Stimulated activated CD4-positive, alpha-beta T cell treated with anti-CD3 and anti-CD28 coated beads, Interleukin-15, amount 100 ng/mL, for 48 hours (primary cell): ENCODE data around the gene ORC5.
A peak's percentile ranks its signal among the peaks of the same experiment; 100 is the strongest.
"Not testable (repeated sequence)": the region's sequence is repeated elsewhere in the genome, so short reads cannot be mapped to it uniquely, and the experiment has no call there.

ENCODE experiments used
- DNase-seq, 2 donors: peaks; one replicate each; pipeline ENCODE4 v3.0.0-alpha.2; 2020; ENCODE audit warnings: low read depth in 2 of 2

Gene ORC5

GRCh38 chr7:104207731-104208420 lies at the start of gene ORC5:
Gene ORC5, minus strand, starts transcription at chr7:104208013. Its CDS starts 109 bp downstream, at chr7:104207904.
- DNase-seq = peak; percentile 64 to 71

GRCh38 chr7:104255616-104256015 lies 47.8 kb upstream of the ORC5 start:
- DNase-seq = no peak

- no peak for DNase-seq
Observed at GRCh38 chr7:104255194-104255593, 47.4 kb upstream of the ORC5 start.

- no peak for DNase-seq
Observed at GRCh38 chr7:104254696-104255095, 46.9 kb upstream of the ORC5 start.

GRCh38 chr7:104252409-104253134 lies 44.8 kb upstream of the ORC5 start:
- DNase-seq = no peak

- no peak for DNase-seq
Observed at GRCh38 chr7:104242638-104243037, 34.8 kb upstream of the ORC5 start.

GRCh38 chr7:104241538-104242209 lies 33.9 kb upstream of the ORC5 start:
- DNase-seq = no peak

GRCh38 chr7:104241135-104241534 lies 33.3 kb upstream of the ORC5 start:
- no peak for DNase-seq

- no peak for DNase-seq
Observed at GRCh38 chr7:104240401-104240800, 32.6 kb upstream of the ORC5 start.

- DNase-seq = not testable (repeated sequence)
Observed at GRCh38 chr7:104234990-104235389, 27.2 kb upstream of the ORC5 start.

GRCh38 chr7:104231054-104232046 lies 23.5 kb upstream of the ORC5 start:
- DNase-seq = peak; percentile 8 to 16

GRCh38 chr7:104230606-104231005 lies 22.8 kb upstream of the ORC5 start:
- DNase-seq = no peak

GRCh38 chr7:104228442-104228841 lies 20.6 kb upstream of the ORC5 start:
- no peak for DNase-seq

GRCh38 chr7:104225451-104225850 lies 17.6 kb upstream of the ORC5 start:
- DNase-seq = no peak

- no peak for DNase-seq
Observed at GRCh38 chr7:104217620-104218019, 9.8 kb upstream of the ORC5 start.

- no peak for DNase-seq
Observed at GRCh38 chr7:104209063-104209462, 1.2 kb upstream of the ORC5 start.

- DNase-seq = no peak
Observed at GRCh38 chr7:104208421-104208780, 588 bp upstream of the ORC5 start.

- no peak for DNase-seq
Observed at GRCh38 chr7:104207348-104207730, 474 bp downstream of the ORC5 start.

- DNase-seq = no peak
Observed at GRCh38 chr7:104206841-104207240, 972 bp downstream of the ORC5 start.

- DNase-seq = no peak
Observed at GRCh38 chr7:104198673-104199278, 9.0 kb downstream of the ORC5 start.

GRCh38 chr7:104196161-104196560 lies 11.7 kb downstream of the ORC5 start:
- DNase-seq = no peak
